Stimulated activated effector memory CD8-positive, alpha-beta T cell treated with anti-CD3 and anti-CD28 coated beads, Interleukin-12 subunit alpha, Interleukin-12 subunit beta, amount 100 ng/mL, for 72 hours (primary cell): ENCODE results near the gene TTC28.
A peak's percentile ranks its signal among the peaks of the same experiment; 100 is the strongest.

Experiments
- ATAC-seq: fragments of 150-1000 bp; cut with Tn5 transposase; 2 replicates; pipeline ENCODE4 v1.10.0; 2021
- DNase-seq, 2 donors: peaks; one replicate each; pipeline ENCODE4 v3.0.0; 2021 to 2022; ENCODE audit warnings: low spot score in 2 of 2
- H3K27ac Mint-ChIP-seq: one replicate; pipeline ENCODE4 v1.8.0; 2022; ENCODE audit warnings: mild to moderate bottlenecking, mixed read lengths
- H3K36me3 Mint-ChIP-seq: one replicate; pipeline ENCODE4 v1.8.0; 2022; ENCODE audit warnings: mild to moderate bottlenecking, mixed read lengths
- H3K4me1 Mint-ChIP-seq: one replicate; pipeline ENCODE4 v1.8.0; 2022; ENCODE audit warnings: mixed read lengths
- H3K4me3 Mint-ChIP-seq: one replicate; pipeline ENCODE4 v1.8.0; 2022; ENCODE audit warnings: mild to moderate bottlenecking, mixed read lengths
- H3K9me3 Mint-ChIP-seq: one replicate; pipeline ENCODE4 v1.8.0; 2022; ENCODE audit warnings: mixed read lengths

The TTC28 gene

GRCh38 chr22:28442264-28442710, 237.4 kb downstream of the TTC28 start:
- Mint-ChIP-seq H3K4me3 (peak overlapping the region; percentile 52), H3K36me3 (no peaks in the 10 kb centered on the region), H3K27ac (no peak overlapping the region), H3K9me3 (no peaks in the 10 kb centered on the region), H3K4me1 (peaks cover 9% of the 10 kb centered on the region)
- DNase-seq (peak; percentile 32 to 79), ATAC-seq (peak; percentile 86)

GRCh38 chr22:28441720-28442263, 237.8 kb downstream of the TTC28 start:
- ATAC-seq = no peak
- Mint-ChIP-seq H3K4me1 (peaks cover 9% of the 10 kb centered on the region), H3K4me3 (peak overlapping the region; percentile 52), H3K27ac (no peak overlapping the region), H3K9me3 (no peaks in the 10 kb centered on the region), H3K36me3 (no peaks in the 10 kb centered on the region)
- DNase-seq = no peak

GRCh38 chr22:28440592-28441390, 238.8 kb downstream of the TTC28 start:
- no peak for DNase-seq
- Mint-ChIP-seq H3K27ac (no peak overlapping the region), H3K4me3 (no peak overlapping the region), H3K4me1 (peaks cover 9% of the 10 kb centered on the region), H3K9me3 (no peaks in the 10 kb centered on the region), H3K36me3 (no peaks in the 10 kb centered on the region)
- ATAC-seq = no peak

GRCh38 chr22:28438183-28438768, 241.4 kb downstream of the TTC28 start:
- H3K4me1 Mint-ChIP-seq = peaks cover 9% of the 10 kb centered on the region
- DNase-seq (no peak), ATAC-seq (no peak)
- H3K4me3 Mint-ChIP-seq = no peak overlapping the region
- H3K9me3 Mint-ChIP-seq = no peaks in the 10 kb centered on the region
- no peak overlapping the region for H3K27ac Mint-ChIP-seq
- no peaks in the 10 kb centered on the region for H3K36me3 Mint-ChIP-seq

GRCh38 chr22:28435982-28436381, 243.7 kb downstream of the TTC28 start:
- no peaks in the 10 kb centered on the region for H3K36me3 Mint-ChIP-seq
- no peaks in the 10 kb centered on the region for H3K9me3 Mint-ChIP-seq
- H3K4me3 Mint-ChIP-seq = no peak overlapping the region
- H3K4me1 Mint-ChIP-seq = no peaks in the 10 kb centered on the region
- H3K27ac Mint-ChIP-seq = no peak overlapping the region
- no peak for ATAC-seq
- DNase-seq = no peak

- H3K9me3 Mint-ChIP-seq = no peaks in the 10 kb centered on the region
- no peaks in the 10 kb centered on the region for H3K36me3 Mint-ChIP-seq
- no peak overlapping the region for H3K27ac Mint-ChIP-seq
- no peak for ATAC-seq
- H3K4me3 Mint-ChIP-seq = no peak overlapping the region
- no peaks in the 10 kb centered on the region for H3K4me1 Mint-ChIP-seq
- no peak for DNase-seq
Observed at GRCh38 chr22:28435140-28435768, 244.4 kb downstream of the TTC28 start.

- H3K27ac Mint-ChIP-seq = no peak overlapping the region
- H3K36me3 Mint-ChIP-seq = no peaks in the 10 kb centered on the region
- no peak overlapping the region for H3K4me3 Mint-ChIP-seq
- no peaks in the 10 kb centered on the region for H3K9me3 Mint-ChIP-seq
- DNase-seq = no peak
- H3K4me1 Mint-ChIP-seq = no peaks in the 10 kb centered on the region
- no peak for ATAC-seq
Observed at GRCh38 chr22:28430466-28431025, 249.1 kb downstream of the TTC28 start.

GRCh38 chr22:28429711-28430110, 249.9 kb downstream of the TTC28 start:
- Mint-ChIP-seq H3K36me3 (no peaks in the 10 kb centered on the region), H3K9me3 (no peaks in the 10 kb centered on the region), H3K4me1 (no peaks in the 10 kb centered on the region), H3K27ac (no peak overlapping the region), H3K4me3 (no peak overlapping the region)
- DNase-seq (no peak), ATAC-seq (no peak)

- Mint-ChIP-seq H3K36me3 (no peaks in the 10 kb centered on the region), H3K27ac (no peak overlapping the region), H3K9me3 (no peaks in the 10 kb centered on the region), H3K4me1 (no peaks in the 10 kb centered on the region), H3K4me3 (no peak overlapping the region)
- no peak for ATAC-seq
- no peak for DNase-seq
Observed at GRCh38 chr22:28428271-28428670, 251.4 kb downstream of the TTC28 start.

GRCh38 chr22:28426346-28427132, 253.1 kb downstream of the TTC28 start:
- H3K4me1 Mint-ChIP-seq = no peaks in the 10 kb centered on the region
- DNase-seq = no peak
- H3K9me3 Mint-ChIP-seq = no peaks in the 10 kb centered on the region
- no peak overlapping the region for H3K4me3 Mint-ChIP-seq
- no peak overlapping the region for H3K27ac Mint-ChIP-seq
- ATAC-seq = no peak
- no peaks in the 10 kb centered on the region for H3K36me3 Mint-ChIP-seq

- no peak overlapping the region for H3K27ac Mint-ChIP-seq
- ATAC-seq = no peak
Observed at GRCh38 chr22:28425211-28425610, 254.4 kb downstream of the TTC28 start.

GRCh38 chr22:28424427-28425080, 255.1 kb downstream of the TTC28 start:
- H3K27ac Mint-ChIP-seq = no peak overlapping the region
- H3K4me1 Mint-ChIP-seq = no peaks in the 10 kb centered on the region
- H3K36me3 Mint-ChIP-seq = no peaks in the 10 kb centered on the region
- H3K4me3 Mint-ChIP-seq = no peak overlapping the region
- DNase-seq = no peak
- no peaks in the 10 kb centered on the region for H3K9me3 Mint-ChIP-seq
- ATAC-seq = no peak

More at GRCh38 chr22:28425211-28425610, 254.4 kb downstream of the TTC28 start:
- no peaks in the 10 kb centered on the region for H3K9me3 Mint-ChIP-seq
- no peak for DNase-seq
- H3K4me1 Mint-ChIP-seq = no peaks in the 10 kb centered on the region
- no peak overlapping the region for H3K4me3 Mint-ChIP-seq
- no peaks in the 10 kb centered on the region for H3K36me3 Mint-ChIP-seq

GRCh38 chr22:28419919-28420318, 259.7 kb downstream of the TTC28 start:
- Mint-ChIP-seq H3K4me1 (no peaks in the 10 kb centered on the region), H3K36me3 (no peaks in the 10 kb centered on the region), H3K4me3 (no peak overlapping the region), H3K27ac (no peak overlapping the region), H3K9me3 (no peaks in the 10 kb centered on the region)
- no peak for DNase-seq
- no peak for ATAC-seq

GRCh38 chr22:28418008-28418407, 261.6 kb downstream of the TTC28 start:
- no peak overlapping the region for H3K27ac Mint-ChIP-seq
- no peaks in the 10 kb centered on the region for H3K4me1 Mint-ChIP-seq
- no peaks in the 10 kb centered on the region for H3K36me3 Mint-ChIP-seq
- ATAC-seq (no peak), DNase-seq (no peak)
- H3K9me3 Mint-ChIP-seq = no peaks in the 10 kb centered on the region
- no peak overlapping the region for H3K4me3 Mint-ChIP-seq
